OCI-LY1 (cell line): ENCODE results near the gene PTGFRN.

Experiments used
- CTCF ChIP-seq: fragments of 200-600 bp; sonication (generic), shearing (Covaris generic); IDR thresholded peaks from 2 replicates; pipeline ENCODE4 v1.5.1; 2017; ENCODE audit warnings: mild to moderate bottlenecking, antibody characterized with exemption, low read length, moderate library complexity, mixed read lengths
- EZH2 ChIP-seq: fragments of 200-600 bp; sonication (generic), shearing (Covaris generic); IDR thresholded peaks from 2 replicates; pipeline ENCODE4 v1.8.0; 2017; ENCODE audit warnings: borderline replicate concordance, mixed run types, mild to moderate bottlenecking, antibody characterized with exemption, low read length, moderate library complexity, mixed read lengths

GRCh38 chr1:117014209-117014608 lies 104.5 kb downstream of the PTGFRN start:
- TF ChIP-seq CTCF, result no peak
- no peak for TF ChIP-seq EZH2
